ENCODE results near the gene TIMP3. TPM values are rescaled to one million over a fixed set of nuclear protein-coding genes. Genes with fewer than 3 reads are reported as not detected.

The TIMP3 gene
- total and polyA plus RNA-seq, 8 donors = 30.4 to 248 (median 107) TPM

DNA sequence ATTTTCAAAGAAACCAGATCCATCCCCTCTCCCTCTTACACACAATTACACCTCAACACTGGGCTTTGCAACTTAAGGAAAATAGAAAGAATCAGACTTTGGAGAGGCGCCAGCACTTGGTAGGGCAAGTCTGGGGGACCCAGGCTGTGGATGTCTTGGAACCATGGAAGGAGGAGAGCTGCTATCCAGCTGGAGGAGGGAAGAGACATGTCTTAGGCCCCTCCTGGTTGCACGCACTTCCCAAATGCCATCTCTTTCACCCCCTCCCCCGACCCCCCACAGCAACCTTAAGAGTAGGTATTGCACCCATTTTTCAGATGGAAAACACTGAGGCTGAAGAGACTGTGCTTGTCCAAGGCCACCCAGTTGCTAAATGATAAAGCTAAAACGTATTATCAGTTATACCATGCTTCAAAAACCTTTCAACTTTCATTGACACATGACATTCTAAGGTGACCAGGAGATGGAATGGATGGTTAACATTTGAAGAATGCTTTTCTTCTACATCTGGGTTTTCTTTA is 3.9 kb downstream of the TIMP3 start:
- H3K27me3 ChIP-seq = peaks cover 0 to 49% (median 30%) of the 10 kb centered on the region in 3 donors
- peak overlapping the region in 4 of 5 donors; percentile 86 to 91 (median 88) for H3K27ac ChIP-seq
- H3K4me1 ChIP-seq = peaks cover 17 to 76% (median 46%) of the 10 kb centered on the region in 4 donors
- peak overlapping the region; percentile 69 to 82 (median 72) for H3K4me3 ChIP-seq
- peaks cover 0 to 5% (median 0%) of the 10 kb centered on the region in 4 donors for H3K36me3 ChIP-seq
- WGBS, 5 donors = 65 to 78% (median 75%) methylated on average over 4 of the region's 4 CpGs
- no peak for DNase-seq
- H3K9me3 ChIP-seq = no peaks in the 10 kb centered on the region
- TF ChIP-seq, protein P1, sequence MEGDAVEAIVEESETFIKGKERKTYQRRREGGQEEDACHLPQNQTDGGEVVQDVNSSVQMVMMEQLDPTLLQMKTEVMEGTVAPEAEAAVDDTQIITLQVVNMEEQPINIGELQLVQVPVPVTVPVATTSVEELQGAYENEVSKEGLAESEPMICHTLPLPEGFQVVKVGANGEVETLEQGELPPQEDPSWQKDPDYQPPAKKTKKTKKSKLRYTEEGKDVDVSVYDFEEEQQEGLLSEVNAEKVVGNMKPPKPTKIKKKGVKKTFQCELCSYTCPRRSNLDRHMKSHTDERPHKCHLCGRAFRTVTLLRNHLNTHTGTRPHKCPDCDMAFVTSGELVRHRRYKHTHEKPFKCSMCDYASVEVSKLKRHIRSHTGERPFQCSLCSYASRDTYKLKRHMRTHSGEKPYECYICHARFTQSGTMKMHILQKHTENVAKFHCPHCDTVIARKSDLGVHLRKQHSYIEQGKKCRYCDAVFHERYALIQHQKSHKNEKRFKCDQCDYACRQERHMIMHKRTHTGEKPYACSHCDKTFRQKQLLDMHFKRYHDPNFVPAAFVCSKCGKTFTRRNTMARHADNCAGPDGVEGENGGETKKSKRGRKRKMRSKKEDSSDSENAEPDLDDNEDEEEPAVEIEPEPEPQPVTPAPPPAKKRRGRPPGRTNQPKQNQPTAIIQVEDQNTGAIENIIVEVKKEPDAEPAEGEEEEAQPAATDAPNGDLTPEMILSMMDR (IDR thresholded peaks at IDR 0.05) = no peak
- no peak for TF ChIP-seq POLR2A (IDR thresholded peaks at IDR 0.05)
- no peak for TF ChIP-seq POLR2AphosphoS5 (IDR thresholded peaks at IDR 0.05)
- no peak for TF ChIP-seq EP300 (IDR thresholded peaks at IDR 0.05)
- intact Hi-C loops (cut with DNase I; ENCODE audit: low total_unique reads) = no loop called here

DNA sequence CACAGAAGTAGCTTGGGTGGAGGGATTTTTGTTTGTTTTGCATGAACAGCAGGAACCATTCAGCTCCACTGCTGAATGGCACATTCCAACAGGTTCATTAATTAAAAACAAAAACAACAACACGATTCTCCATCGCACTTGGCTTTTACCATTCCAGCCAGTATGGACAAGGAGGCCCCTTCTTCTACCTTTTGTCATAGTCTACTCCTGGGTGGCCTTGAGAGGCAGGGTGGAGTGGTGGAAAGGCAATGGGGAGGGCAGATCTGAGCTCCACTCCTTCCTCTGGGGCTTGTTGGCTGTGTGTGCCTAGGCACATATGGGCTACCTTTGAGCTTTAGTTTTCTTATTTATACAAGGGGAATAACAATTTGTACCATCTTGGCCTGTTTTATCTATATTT is 4.8 kb downstream of the TIMP3 start:
- peak in 1 of 3 donors; percentile 17 for TF ChIP-seq POLR2AphosphoS5 (IDR thresholded peaks at IDR 0.05)
- TF ChIP-seq, protein P1 (IDR thresholded peaks at IDR 0.05) = no peak
- TF ChIP-seq EP300 (IDR thresholded peaks at IDR 0.05) = no peak
- TF ChIP-seq POLR2A (IDR thresholded peaks at IDR 0.05) = no peak
- no peak overlapping the region for H3K27ac ChIP-seq
- intact Hi-C loops (cut with DNase I; ENCODE audit: low total_unique reads) = no loop called here

DNA sequence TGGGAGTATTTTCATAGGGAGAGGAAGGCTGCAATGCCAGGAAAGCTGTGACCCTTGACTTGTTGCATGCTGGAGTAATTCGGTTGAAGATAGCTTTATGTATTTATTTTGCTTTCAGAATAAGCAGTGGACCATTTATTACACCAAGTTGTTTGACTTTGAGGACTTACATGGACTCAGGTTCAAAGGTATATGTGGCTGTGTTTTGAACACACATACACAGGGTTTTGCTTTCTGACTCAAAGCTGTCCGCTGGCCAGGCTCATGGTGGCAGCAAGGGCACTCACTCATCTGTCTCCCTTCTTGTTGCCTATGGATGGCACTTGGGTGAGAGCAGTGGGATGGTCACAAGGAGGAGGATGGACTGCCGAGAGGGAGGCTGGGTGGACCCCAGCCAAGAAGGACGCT is 6.5 kb downstream of the TIMP3 start:
- WGBS, 5 donors = 38 to 54% (median 43%) methylated on average over 4 of the region's 4 CpGs
- no peaks in the 10 kb centered on the region for H3K9me3 ChIP-seq
- peaks cover 15 to 84% (median 45%) of the 10 kb centered on the region in 4 donors for H3K4me1 ChIP-seq

More for the DNA sequence above, 4.8 kb downstream of the TIMP3 start:
- Histone ChIP-seq H3K27me3 (peaks cover 0 to 40% (median 24%) of the 10 kb centered on the region in 3 donors), H3K36me3 (peaks cover 0 to 5% (median 0%) of the 10 kb centered on the region in 4 donors), H3K4me3 (peak overlapping the region in 2 of 4 donors; percentile 0 to 70), H3K9me3 (no peaks in the 10 kb centered on the region), H3K4me1 (peaks cover 17 to 77% (median 45%) of the 10 kb centered on the region in 4 donors)
- WGBS, 5 donors = 43 to 85% (median 71%) methylated on average over 2 of the region's 2 CpGs
- no peak for DNase-seq

DNA sequence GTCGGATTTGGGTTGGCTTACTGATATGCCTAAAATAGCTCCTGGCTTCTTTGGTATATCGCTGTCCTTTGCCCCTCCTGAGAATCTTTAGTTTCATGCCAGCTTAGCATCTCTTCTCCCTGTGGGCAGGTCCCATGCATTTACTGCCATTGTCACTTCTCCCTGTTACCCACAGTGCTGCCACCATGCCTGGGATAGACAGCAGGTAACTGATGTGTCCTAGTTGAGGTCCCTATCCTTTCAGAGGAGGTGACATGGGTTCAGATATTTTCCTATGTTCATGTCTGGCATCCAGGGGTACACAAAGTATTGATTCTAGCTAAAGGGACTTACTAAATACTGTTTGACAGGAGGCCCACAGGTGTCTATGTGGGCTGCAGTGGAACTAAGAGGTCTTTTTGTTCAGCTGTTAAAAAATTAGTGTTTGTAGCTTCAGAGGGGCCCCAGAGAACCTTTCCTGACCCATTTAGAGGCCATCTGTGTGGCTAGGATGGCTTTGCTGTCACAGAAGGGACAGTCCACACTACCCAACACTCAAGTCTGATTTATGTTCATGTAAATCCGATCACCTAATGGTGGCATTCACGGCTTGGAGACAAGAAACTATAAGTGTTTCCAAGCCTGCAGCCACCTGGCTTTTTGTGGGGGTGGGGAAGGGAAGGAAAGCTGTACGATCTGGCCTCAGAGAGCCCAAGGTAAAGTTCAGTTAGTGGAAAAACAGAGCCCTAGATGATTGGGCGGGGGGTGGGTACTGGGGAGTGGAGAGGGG is 8.5 kb downstream of the TIMP3 start:
- Histone ChIP-seq H3K4me1 (peaks cover 9 to 90% (median 51%) of the 10 kb centered on the region in 4 donors), H3K9me3 (no peaks in the 10 kb centered on the region), H3K36me3 (peaks cover 0 to 7% (median 2%) of the 10 kb centered on the region in 4 donors), H3K27ac (peak overlapping the region in 1 of 5 donors; percentile 3), H3K4me3 (peak overlapping the region in 1 of 4 donors; percentile 3), H3K27me3 (peaks cover 0 to 4% (median 0%) of the 10 kb centered on the region in 3 donors)
- no peak for DNase-seq
- intact Hi-C loops (cut with DNase I; ENCODE audit: low total_unique reads) = no loop called here
- WGBS, 5 donors = 38 to 58% (median 57%) methylated on average over 6 of the region's 6 CpGs
- TF ChIP-seq POLR2AphosphoS5 (IDR thresholded peaks at IDR 0.05) (no peak), EP300 (IDR thresholded peaks at IDR 0.05) (no peak), POLR2A (IDR thresholded peaks at IDR 0.05) (no peak)
- TF ChIP-seq, protein P1 (IDR thresholded peaks at IDR 0.05) = no peak

More for the DNA sequence above, 6.5 kb downstream of the TIMP3 start:
- no peak overlapping the region for H3K4me3 ChIP-seq
- intact Hi-C loops (cut with DNase I; ENCODE audit: low total_unique reads) = no loop called here
- H3K27ac ChIP-seq = peak overlapping the region in 3 of 5 donors; percentile 21 to 35 (median 30)
- no peak for TF ChIP-seq POLR2AphosphoS5 (IDR thresholded peaks at IDR 0.05)
- no peak for TF ChIP-seq EP300 (IDR thresholded peaks at IDR 0.05)
- no peak for TF ChIP-seq POLR2A (IDR thresholded peaks at IDR 0.05)
- TF ChIP-seq, protein P1 (IDR thresholded peaks at IDR 0.05) = no peak
- H3K27me3 ChIP-seq = peaks cover 0 to 23% (median 6%) of the 10 kb centered on the region in 3 donors
- DNase-seq = no peak
- peaks cover 0 to 7% (median 2%) of the 10 kb centered on the region in 4 donors for H3K36me3 ChIP-seq

All from stomach (tissue), 9 donors.